ENCODE data around the gene MEF2A.

The MEF2A gene

GRCh38 chr15:99702895-99703602 is 137.3 kb downstream of the MEF2A start:
- TF ChIP-seq CTCF (IDR thresholded peaks at IDR 0.05; ENCODE audit: control insufficient read depth, insufficient read depth, low read depth, low read length, missing control alignments): no peak
- no peak overlapping the region for H3K4me3 ChIP-seq (ENCODE audit: control insufficient read depth, low read depth, low read length)
- DNase-seq (ENCODE audit: low read depth): no peak

GRCh38 chr15:99703603-99704443 is 138.0 kb downstream of the MEF2A start:
- peak; percentile 63 for TF ChIP-seq CTCF (IDR thresholded peaks at IDR 0.05; ENCODE audit: control insufficient read depth, insufficient read depth, low read depth, low read length, missing control alignments)
- no peak overlapping the region for H3K4me3 ChIP-seq (ENCODE audit: control insufficient read depth, low read depth, low read length)
- DNase-seq (ENCODE audit: low read depth): peak; percentile 78

DNA sequence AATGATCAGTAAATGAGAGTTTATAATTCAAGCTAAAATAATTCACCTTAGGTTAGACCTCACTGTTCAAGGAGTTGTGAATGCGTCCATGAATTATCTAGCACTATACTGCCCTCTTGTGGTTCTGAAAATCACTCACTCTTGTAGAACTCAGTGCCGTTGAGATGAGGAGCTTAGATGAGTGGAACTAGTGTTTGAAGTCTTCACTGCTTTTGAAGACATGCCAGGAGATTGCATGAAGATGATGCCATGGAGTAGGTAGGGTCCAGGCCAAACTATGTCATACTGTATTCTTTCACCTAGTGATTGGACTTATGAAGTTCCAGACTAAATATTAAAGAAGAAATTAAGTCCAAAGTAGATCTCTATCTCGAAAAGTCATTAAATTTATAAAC is 138.7 kb downstream of the MEF2A start:
- DNase-seq (ENCODE audit: low read depth): peak; percentile 59
- peak; percentile 66 for TF ChIP-seq CTCF (IDR thresholded peaks at IDR 0.05; ENCODE audit: control insufficient read depth, insufficient read depth, low read depth, low read length, missing control alignments)
- H3K4me3 ChIP-seq (ENCODE audit: control insufficient read depth, low read depth, low read length): no peak overlapping the region

- DNase-seq (ENCODE audit: low read depth): no peak
- no peak for TF ChIP-seq CTCF (IDR thresholded peaks at IDR 0.05; ENCODE audit: control insufficient read depth, insufficient read depth, low read depth, low read length, missing control alignments)
- H3K4me3 ChIP-seq (ENCODE audit: control insufficient read depth, low read depth, low read length): no peak overlapping the region
Measured at GRCh38 chr15:99706557-99707303, 140.9 kb downstream of the MEF2A start.

GRCh38 chr15:99707473-99708270 is 141.9 kb downstream of the MEF2A start:
- no peak for TF ChIP-seq CTCF (IDR thresholded peaks at IDR 0.05; ENCODE audit: control insufficient read depth, insufficient read depth, low read depth, low read length, missing control alignments)
- DNase-seq (ENCODE audit: low read depth): no peak
- H3K4me3 ChIP-seq (ENCODE audit: control insufficient read depth, low read depth, low read length): no peak overlapping the region

DNA sequence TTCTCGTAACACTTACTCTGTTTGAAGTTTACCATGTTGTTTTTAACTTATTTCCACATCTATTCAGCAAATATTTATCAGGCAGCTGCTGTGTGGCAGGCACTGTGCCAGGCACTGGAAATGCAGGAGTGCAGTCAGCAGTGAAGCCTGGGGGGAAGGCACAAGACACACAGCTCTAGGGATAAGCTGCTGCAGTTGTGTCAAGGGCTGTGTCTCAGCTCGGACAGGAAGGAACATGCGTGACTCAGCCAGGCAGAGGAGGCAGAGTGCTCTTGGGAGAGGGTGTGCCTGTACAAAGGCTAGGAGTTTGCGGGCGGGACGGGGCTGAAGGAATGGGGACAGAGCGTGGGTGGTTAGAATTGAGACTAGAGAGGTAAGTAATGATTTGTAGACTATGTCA is 142.8 kb downstream of the MEF2A start:
- no peak overlapping the region for H3K4me3 ChIP-seq (ENCODE audit: control insufficient read depth, low read depth, low read length)
- DNase-seq (ENCODE audit: low read depth): peak; percentile 57
- no peak for TF ChIP-seq CTCF (IDR thresholded peaks at IDR 0.05; ENCODE audit: control insufficient read depth, insufficient read depth, low read depth, low read length, missing control alignments)

Data from AG09309 (cell line).